HG02840 (cell line): ENCODE measurements around the gene PARP4.
"Not testable (repeated sequence)": the region's sequence is repeated elsewhere in the genome, so short reads cannot be mapped to it uniquely, and the experiment has no call there.

Experiments used
- ATAC-seq: cut with Tn5 transposase; IDR thresholded peaks from one replicate; pipeline ENCODE4 v1.9.1; 2021; ENCODE audit warnings: mild to moderate bottlenecking, moderate library complexity, moderate number of reproducible peaks; ENCODE audit not compliant: unreplicated experiment, low FRiP score

PARP4 gene

DNA sequence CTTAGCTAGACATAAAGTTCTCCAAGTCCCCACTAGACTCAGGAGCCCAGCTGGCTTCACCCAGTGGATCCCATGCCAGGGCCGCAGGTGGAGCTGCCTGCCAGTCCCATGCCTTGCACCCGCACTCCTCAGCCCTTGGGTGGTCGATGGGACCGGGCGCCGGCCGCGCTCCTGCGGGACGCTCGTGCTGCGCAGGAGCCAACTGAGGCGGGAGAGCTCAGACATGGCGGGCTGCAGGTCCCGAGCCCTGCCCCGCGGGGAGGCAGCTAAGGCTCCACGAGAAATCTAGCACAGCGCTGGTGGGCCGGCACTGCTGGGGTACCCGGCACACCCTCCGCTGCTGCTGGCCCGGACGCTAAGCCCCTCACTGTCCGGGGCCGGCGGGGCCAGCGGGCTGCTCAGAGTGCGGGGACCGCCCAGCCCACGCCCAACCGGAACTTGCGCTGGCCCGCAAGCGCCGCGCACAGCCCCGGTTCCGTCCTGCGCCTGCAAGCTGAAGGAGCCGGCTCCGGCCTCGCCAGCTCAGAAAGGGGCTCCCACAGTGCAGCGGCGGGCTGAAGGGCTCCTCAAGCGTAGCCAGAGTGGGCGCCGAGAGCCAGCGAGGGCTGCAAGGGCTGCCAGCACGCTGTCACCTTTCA lies 5.8 kb downstream of the PARP4 start:
- ATAC-seq: no peak

DNA sequence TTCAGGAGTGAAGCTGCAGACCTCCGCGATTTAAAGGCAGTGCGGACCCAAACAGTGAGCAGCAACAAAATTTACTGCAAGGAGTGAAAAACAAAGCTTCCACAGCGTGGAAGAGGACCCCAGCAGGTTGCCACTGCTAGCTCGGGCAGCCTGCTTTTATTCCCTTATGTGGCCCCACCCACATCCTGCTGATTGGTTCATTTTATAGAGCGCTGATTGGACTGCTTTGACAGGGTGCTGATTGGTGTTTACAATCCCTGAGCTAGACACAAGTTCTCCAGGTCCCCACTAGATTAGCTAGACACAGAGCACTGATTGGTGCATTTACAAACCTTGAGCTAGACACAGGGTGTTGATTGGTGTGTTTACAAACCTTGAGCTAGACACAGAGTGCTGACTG lies 6.3 kb downstream of the PARP4 start:
- not testable (repeated sequence) for ATAC-seq

DNA sequence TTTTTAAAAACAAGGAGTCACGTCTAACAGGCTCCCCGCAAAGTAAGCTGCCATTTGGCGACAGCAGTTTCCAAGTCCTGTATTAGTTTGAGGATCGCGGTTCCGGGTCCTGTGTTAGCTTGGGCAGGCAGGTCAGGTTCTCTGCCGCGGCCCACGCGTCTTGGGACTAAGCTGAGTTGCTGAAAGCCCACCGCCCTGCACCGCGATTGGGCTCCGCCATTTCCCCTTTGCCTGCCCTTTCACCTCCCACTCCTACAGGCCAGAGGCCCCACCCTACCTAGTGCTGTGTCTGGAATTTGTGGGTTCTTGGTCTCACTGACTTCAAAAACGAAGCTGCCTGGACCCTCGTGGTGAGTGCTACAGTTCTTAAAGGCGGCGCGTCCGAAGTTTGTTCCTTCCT lies 6.8 kb downstream of the PARP4 start:
- ATAC-seq: no peak

DNA sequence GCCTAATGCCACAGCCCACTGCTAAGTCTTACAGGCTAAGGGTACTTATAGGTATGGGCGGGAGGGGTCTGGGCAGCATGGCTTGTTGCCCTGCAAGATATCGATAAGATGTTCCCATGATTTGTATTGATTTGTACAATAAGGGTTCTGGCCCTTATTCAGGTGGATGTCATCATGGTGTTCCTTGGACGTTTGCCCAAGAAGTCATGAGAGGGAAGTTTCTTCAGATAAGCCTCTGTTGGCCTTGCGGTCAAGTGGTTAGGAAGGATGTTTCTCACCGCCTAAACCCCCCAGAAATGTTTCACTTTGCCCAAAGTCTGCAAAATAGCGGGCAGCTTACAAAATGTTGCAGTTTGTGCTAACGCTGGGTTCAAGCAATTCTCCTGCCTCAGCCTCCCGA lies 7.3 kb downstream of the PARP4 start:
- no peak for ATAC-seq

DNA sequence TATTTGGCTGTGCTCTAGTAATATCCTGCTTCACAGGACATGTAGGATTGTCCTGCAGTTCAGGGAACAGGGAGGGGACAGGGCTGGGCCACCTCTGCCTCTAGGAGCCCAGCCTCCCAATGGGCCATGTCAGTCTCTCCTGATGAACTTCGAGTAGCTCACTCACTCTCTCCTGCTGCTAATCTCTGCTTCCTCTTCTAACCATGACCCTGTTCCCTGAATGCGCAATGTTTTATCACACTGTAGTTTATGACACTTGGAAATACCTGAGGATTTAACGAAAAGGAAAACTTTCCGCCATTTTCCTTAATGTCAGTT lies 9.2 kb downstream of the PARP4 start:
- ATAC-seq: no peak

DNA sequence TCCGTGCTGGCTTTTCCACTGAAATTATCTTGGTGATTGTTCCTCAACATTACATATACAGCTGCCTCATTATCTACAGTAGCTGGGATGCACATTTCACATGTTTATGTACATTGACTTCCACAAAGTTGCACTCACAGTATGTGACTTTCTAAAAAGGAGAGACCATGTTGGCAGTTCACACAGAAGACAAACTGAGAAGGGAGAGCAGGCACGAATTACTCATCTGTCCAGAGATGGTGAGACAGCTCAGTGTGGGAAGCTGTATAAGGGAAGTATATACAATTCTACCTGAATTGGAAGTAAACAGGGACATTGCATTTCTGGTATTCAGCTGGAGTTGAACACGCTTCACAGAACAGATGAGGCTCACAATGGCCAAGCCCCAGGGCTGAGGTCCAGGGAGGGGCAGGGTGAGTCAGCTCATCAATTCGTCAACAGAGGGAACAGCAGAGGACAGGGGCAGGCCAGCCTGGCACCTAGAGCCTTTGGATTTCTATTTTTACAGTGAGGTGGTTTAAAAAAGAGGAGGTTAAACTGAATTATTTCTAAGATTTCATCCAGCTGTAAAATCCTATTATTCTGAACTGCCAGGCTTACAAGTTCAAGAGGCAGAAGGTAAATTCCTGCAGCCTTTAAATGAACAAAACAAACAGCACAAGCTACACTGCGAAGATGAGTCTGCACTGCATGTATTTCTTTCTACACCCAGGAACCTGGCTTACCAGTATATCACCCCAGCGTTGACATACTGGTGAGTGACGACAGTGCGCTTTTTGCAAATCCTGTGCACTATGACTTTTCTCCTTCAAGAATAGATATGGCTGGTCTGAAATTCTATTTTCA lies 9.8 kb downstream of the PARP4 start:
- no peak for ATAC-seq

DNA sequence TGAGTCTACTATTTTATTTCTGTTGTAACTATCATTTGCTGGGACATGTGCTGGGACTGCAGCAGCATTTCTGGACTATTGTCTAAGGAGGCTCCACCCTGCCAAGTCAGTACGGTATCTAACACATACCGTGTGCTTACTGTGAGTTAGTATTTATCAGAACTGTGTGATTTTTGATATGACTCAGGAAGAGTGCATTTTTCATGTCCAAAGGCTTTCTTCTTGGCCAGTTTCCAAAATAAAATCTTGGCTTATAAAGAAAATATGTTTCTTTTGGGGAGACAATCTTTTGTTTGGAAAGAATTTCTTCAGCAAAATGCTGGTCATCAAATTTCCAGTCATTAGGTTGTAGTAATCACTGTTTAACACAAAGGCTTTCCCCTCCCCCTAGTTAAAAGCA lies 11.6 kb downstream of the PARP4 start:
- ATAC-seq: no peak

DNA sequence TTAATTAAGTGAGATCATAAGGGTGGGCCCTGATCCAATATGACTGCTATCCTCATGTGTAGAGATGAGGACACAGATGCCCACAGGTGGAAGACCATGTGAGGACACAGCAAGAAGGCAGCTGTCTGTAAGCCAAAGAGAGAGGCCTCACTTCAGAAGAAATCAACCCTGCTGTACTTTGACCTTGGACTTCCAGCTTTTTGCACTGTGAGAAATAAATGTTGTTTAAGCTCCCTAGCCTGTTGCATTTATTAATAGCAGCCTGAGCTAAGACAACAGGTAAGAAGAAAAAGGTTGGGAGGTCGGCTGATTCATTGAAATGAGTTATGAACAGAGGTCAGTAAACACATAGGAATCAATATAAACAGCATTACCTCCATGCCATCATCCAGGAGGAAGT lies 14.8 kb downstream of the PARP4 start:
- no peak for ATAC-seq

DNA sequence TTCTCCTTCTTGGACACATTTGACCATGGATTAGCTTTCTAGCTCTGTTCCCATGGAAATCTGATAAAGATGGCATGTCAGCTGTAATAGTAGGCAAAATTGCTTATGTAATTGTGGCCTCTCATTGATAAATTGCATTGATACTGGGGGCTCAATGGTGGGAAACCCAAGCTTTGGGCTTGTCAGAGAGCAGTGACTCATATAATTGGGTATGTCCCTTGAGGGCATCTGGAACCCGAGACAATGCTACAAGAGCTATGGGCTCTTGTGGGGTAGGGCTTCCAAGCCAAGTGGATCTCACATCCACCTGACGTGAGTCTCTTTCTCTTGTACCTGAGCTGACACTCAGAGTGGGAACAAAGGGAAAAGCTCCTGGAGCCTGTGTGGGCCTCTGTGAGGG lies 16.3 kb downstream of the PARP4 start:
- not testable (repeated sequence) for ATAC-seq

DNA sequence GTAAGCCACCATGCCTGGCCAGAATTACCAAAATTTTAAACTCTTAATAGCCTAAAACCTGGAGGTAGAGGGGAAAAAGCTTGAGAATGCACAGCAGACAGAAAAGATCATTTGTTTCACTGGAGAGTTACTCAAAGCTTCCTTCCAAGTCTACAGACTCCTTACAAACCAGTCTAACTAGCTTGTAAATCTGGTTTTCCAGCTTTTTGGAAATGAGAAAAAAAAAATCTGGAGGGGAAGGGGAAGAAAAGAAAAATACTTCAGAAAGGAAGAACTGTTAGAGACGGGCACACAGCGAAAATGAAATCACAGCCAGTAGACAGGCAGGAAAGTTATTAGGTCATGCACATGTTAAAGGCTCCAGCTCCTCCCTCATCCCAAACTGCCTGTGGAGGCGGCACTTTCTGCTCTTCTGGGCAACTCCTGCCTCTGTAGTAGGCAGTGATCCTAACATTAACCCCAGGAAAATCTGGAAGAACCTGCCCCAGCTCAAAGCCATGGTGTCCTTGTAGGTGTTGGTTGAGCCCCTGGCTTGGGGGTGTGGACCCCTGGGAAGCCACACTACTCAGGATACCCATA lies 17.3 kb downstream of the PARP4 start:
- ATAC-seq: no peak

DNA sequence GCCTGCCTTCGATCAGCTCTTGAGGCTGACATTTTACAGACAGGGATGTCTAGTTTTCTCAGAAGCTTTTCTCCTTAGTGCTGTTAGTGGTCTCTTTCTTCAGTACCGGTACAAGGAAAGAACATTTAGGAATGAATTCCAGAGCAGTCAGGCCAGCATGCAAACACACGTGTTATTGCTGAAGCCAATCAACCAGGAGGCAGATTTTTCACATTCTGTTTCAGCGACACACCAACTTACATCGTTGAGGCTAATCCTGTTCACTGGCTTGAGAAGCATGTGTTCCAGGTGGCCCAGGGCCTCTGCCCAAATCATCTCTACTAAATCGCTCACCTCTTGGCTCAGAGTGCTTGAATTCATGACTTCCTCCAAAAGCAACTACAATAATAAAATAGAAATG lies 19.2 kb downstream of the PARP4 start:
- no peak for ATAC-seq

DNA sequence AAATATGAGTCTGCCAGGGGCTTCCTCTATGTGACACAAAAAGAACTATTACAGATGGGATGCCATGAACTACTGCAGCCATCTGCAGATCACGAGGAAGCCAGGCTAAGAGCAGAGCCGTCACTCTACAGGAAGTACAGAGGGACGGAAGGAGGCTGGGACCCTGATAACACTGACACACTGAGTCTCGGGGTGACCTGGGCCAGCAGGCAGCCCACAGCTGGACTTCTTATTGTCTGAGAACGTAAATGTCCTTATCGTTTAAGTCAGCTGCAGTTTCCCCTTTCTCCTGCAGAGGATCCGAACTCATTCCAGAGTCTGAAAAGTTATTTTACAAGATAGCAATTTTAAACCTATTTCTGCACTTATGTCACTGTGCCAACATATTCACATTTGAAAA lies 20.7 kb downstream of the PARP4 start:
- ATAC-seq: no peak

DNA sequence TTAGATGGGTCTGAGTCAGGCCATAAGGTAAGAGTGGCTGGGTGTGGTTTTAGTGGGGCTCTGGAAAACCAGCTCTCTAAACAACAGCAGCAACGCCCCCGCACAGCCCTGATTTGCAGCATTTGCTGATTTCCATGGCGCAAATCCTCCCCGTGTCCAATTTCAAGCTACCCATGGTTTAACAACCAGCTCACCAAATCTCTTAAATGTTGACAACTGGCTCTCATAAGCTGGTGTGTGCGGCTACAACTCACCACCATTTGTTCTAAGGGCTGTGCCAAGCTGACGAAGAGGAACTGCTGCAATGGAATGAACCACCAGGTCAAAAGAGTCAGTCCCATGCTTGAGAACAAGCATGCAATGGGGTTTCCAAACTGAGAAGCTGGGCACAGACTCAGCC lies 22.9 kb downstream of the PARP4 start:
- no peak for ATAC-seq

DNA sequence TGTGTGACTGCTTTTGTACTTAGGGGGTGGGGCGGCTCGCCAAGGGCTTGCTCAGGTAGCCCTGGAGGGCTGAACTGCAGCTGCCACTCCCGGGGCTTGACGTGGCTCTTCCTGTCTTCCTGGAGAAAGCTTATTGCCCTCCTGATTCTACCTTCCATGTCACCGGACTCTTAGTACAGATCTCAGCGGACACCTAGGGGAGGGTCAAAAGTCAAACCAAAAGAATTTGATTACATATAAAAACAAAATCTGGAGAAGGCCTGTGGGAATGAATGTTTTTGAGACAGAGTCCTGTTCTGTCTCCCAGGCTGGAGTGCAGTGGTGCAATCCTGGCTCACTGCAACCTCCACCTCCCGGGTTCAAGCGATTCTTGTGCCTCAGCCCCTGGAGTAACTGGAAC lies 24.5 kb downstream of the PARP4 start:
- ATAC-seq: not testable (repeated sequence)

DNA sequence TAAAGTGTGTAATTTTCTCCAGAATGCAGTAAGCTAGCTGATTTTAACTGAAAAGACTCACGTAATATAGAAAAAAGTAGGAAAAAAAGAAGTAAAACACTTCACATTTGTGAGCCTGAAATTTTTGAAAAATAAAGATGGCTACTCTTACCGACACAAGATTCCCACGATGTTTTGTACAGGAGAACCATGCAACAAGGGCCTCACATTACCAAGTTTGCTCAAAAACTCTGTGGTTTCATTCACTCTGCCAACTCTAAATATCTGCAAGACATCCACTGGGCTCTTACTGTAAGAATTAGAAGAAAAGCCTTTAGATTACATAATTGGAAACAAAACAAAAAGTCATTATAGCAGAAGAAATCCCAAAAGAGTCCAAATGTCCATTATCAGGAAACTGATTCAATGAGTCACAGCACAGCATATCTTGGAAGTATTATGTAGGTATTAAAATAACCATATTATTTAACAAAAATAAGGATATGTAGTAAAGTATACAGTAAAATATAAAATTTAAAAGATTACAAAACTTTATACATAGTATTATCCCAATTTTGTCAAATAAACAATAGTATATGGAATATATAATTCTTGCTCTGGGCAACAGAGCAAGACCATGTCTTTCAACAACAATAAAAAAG lies 26.4 kb downstream of the PARP4 start:
- not testable (repeated sequence) for ATAC-seq

DNA sequence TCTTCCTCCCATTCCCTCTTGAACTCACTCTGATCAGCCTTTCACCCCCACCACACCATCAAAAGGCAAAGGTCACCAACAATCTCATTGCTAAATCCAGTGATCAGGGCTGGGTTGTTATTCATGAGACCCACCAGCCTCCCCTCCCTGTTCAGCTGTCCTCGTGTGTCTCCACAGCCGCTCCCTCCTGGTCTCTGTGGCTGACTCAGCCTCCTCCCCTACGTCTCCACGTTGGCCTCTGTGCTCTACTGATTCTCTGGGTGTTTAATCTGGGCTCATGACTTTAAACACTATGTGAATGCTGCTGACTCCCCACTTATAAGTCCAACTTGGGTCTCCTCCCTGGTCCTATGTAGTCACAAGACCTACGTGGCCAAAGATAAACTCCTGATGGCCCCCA lies 38.9 kb downstream of the PARP4 start:
- no peak for ATAC-seq

DNA sequence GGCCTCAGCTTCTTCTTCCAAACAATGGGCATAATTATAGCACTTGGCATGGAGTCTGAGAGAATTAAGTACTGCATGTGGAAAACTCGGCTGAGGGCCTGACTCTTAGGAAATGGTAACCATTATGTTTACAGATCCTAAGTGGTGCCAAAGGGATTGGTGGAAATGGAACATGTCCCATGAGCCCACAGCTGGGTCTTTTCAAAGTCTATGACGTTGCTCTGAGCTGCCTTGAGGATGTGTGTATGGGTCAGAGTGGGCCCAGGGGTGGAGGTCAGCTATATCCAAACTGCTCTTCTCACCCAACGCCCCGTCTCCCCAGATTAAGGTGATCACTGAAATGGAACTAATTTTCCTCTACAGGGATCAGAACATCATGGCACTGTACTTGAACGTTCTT lies 40.4 kb downstream of the PARP4 start:
- not testable (repeated sequence) for ATAC-seq

DNA sequence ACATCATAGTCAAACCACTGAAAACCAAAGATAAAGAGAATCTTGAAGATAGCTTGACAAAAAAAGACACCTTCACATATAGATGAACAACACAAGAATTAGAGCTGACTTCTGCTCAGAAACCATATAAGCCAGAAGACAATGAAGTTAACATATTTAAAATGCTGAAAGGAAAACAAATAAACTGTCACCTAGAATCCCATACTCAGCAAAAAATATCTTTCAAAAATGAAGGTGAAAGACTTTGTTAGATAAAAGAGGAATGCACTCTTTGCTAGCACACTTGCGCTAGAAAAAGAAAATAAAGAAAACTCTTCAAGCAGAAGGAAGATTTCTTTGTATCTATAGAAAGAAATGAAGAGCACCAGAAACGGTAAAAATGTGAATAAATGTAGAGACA lies 49.5 kb downstream of the PARP4 start:
- no peak for ATAC-seq

DNA sequence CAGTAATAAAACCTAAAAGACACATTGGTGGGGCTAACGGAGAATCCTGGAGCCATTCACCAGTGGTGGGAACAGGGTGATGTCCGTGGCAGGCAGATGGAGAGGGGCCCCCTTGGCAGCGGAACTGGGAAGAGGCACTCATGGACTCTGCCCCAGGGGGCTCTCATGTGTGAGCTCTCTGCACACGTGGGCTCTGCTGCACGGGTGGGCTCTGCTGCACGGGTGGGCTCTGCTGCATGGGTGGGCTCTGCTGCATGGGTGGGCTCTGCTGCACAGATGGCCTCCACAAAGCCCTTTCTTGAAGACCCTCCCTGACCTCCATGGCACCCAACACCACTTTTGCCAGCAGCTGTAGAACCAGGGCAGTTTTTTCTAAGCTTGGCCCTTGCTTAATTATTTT lies 52.3 kb downstream of the PARP4 start:
- no peak for ATAC-seq

DNA sequence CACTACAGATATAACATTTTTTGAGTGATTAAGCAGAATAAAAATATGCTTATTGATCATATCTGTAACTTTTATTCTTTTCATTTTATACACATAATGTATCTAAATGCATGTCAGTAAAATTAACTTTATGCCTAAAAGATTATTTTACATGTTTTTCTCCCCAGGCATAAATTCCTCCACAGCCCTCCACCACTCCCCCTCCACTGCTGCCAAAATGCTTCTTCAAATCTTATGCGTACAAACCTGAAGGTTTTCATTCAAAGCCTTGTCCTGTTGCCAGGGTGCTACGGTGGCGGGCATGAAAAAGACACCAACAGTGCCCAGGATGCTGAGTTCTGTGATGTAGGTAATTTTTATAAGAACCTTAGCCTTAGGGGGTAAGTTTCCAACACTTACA lies 52.9 kb downstream of the PARP4 start:
- ATAC-seq: no peak

DNA sequence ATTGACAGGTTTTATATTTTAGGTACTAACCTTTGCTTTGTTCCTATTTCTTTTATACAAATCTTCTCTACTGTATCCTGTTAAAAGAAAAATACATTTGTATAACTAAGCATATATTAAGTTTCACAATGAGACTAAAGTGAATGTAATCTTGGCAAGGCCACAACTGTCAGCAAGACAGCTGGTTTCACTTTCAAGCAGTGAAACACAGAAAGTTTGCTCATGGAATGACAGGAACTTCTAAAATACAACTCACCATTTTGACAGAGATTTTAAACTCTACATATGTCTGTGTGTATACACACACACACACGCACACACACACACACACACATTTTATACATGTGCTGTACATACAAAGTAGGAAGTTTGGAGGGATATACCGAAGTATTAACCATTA lies 53.3 kb downstream of the PARP4 start:
- ATAC-seq: no peak

DNA sequence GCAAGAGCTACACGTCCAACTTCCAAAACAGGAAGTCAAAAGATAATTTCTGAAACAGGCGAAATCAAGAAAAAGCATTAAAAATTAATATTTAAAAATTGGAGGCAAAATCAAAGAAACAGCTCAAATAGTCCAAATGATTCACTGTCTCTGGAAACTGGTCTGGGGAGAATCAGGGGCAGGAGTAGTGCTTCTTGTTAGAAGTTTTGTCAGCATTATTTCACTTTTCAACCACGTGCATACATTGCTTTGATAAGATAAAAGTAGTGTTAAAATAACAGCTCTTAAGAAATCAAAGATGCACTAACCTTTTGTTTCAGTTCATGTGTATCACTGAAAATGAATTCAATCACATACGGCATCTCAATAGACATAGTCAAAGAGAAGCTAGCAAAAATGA lies 53.8 kb downstream of the PARP4 start:
- ATAC-seq: no peak
